K562 (cell line): ENCODE measurements around the gene FSTL4. TPM values are rescaled to one million over a fixed set of nuclear protein-coding genes. Genes with fewer than 3 reads are reported as not detected.

Experiments
- CEBPB ChIP-seq: fragments of 450-650 bp; IDR thresholded peaks from 2 replicates; pipeline ENCODE4 v1.6.1; 2016; ENCODE audit warnings: missing genetic modification characterization, missing compliant biosample characterization
- CTCFL ChIP-seq: IDR thresholded peaks from 2 replicates; pipeline ENCODE4 v1.6.1; 2011; ENCODE audit warnings: borderline replicate concordance, low read depth, mild to moderate bottlenecking, moderate library complexity, low read length; ENCODE audit not compliant: insufficient read depth, poor library complexity, severe bottlenecking
- FOS ChIP-seq: IDR thresholded peaks from 3 replicates; pipeline ENCODE4 v1.6.1; 2011; ENCODE audit not compliant: insufficient read length; ENCODE audit errors: extremely low read depth
- KAT8 ChIP-seq: fragments of 450-650 bp; IDR thresholded peaks from 2 replicates; pipeline ENCODE4 v1.6.1; 2016; ENCODE audit warnings: low read depth, mild to moderate bottlenecking
- MAFK ChIP-seq: IDR thresholded peaks from 2 replicates; pipeline ENCODE4 v1.6.1; 2011; ENCODE audit warnings: low read length, improper control_type of control experiment
- MAZ ChIP-seq, 2 experiments: fragments of 450-650 bp in 1 of 2; sonication (generic) in 1 of 2; formaldehyde crosslinking; IDR thresholded peaks in 1 of 2; conservative IDR thresholded peaks in 1 of 2; 2 replicates each; pipeline versions ENCODE4 v1.4.0 to v1.5.0; 2020; ENCODE audit warnings: mild to moderate bottlenecking in 1 of 2, missing genetic modification reagents in 1 of 2
- MGA ChIP-seq: fragments of 450-650 bp; IDR thresholded peaks from 2 replicates; pipeline ENCODE4 v1.6.1; 2016; ENCODE audit warnings: mild to moderate bottlenecking, moderate library complexity
- RCOR1 ChIP-seq, 2 experiments: IDR thresholded peaks; 2 replicates each; pipeline ENCODE4 v1.6.1; 2012; ENCODE audit warnings: low read depth in 2 of 2, low read length in 2 of 2, borderline replicate concordance in 1 of 2, improper control_type of control experiment in 1 of 2
- ZBTB9 ChIP-seq: fragments of 450-650 bp; formaldehyde crosslinking; IDR thresholded peaks from 2 replicates; pipeline ENCODE4 v1.4.0; 2020; ENCODE audit warnings: mild to moderate bottlenecking, moderate library complexity
- ZC3H11A ChIP-seq: IDR thresholded peaks from 2 replicates; pipeline ENCODE4 v1.6.1; 2012; ENCODE audit warnings: low read depth, low read length, improper control_type of control experiment
- ZKSCAN1 ChIP-seq: fragments of 150-350 bp; IDR thresholded peaks from 2 replicates; pipeline ENCODE4 v1.6.1; 2016; ENCODE audit warnings: low read depth, low read length
- ZNF431 ChIP-seq: sonication (generic); formaldehyde crosslinking; IDR thresholded peaks from 2 replicates; pipeline ENCODE4 v1.8.0; 2022; ENCODE audit warnings: mild to moderate bottlenecking, missing genetic modification reagents
- polyA plus RNA-seq, 8 experiments: library from polyadenylated mRNA; depleted of rRNA in 4 of 8; stranded (reverse) in 5 of 8; unstranded in 3 of 8; fragments of >200 nt; fragmentation: Nextera tagmentation in 2 of 8; fragmentation: Illumina TruSeq in 1 of 8; extraction: Ambion mirVana in 2 of 8; extraction: Trizol in 1 of 8; gene quantifications; 2 replicates each; pipeline versions ENCODE4 v1.2.1 to v1.2.3, GENCODE V29; 2011 to 2014; ENCODE audit warnings: inconsistent platforms in 1 of 8, missing spikeins in 1 of 8
- total RNA-seq, 7 experiments: library from RNA; depleted of rRNA in 6 of 7; stranded (reverse); fragments of >200 nt in 6 of 7; fragmentation: Illumina TruSeq in 2 of 7; extraction: Trizol in 2 of 7; gene quantifications; 2 replicates each; pipeline versions ENCODE4 v1.2.1 to v1.2.3, GENCODE V29; 2011 to 2021; ENCODE audit warnings: low replicate concordance in 1 of 7

Gene FSTL4
- total and polyA plus RNA-seq, 9 of the 15 experiments (the other 6 are each of a cell fraction or from before 2014, with no cell fraction given): 0.08 to 0.18 (median 0.10) TPM; not detected in 5

- TF ChIP-seq MGA (no peak), CEBPB (no peak), ZNF431 (CRISPR knock-in tag) (no peak), FOS (peak; percentile 70), KAT8 (no peak), CTCFL (no peak), MAFK (no peak), MAZ (CRISPR knock-in tag; conservative IDR thresholded peaks at IDR 0.05 in 1 of 2, IDR thresholded peaks at IDR 0.05 in 1 of 2) (no peak), ZC3H11A (no peak), RCOR1 (IDR thresholded peaks at IDR 0.05; ENCODE audit: borderline replicate concordance in 1 of 2, low read depth in 2 of 2, low read length in 2 of 2) (peak in 1 of 2 experiments; percentile 60; a peak in 1 of 4 replicates), ZKSCAN1 (no peak), ZBTB9 (CRISPR knock-in tag) (no peak)
Observed at GRCh38 chr5:133245191-133246052, 366.9 kb downstream of the FSTL4 start (continued).
